ENCODE results near the gene IPMK.
A peak's percentile ranks its signal among the peaks of the same experiment; 100 is the strongest.
"Not testable (repeated sequence)": the region's sequence is repeated elsewhere in the genome, so short reads cannot be mapped to it uniquely, and the experiment has no call there.

The IPMK gene

DNA sequence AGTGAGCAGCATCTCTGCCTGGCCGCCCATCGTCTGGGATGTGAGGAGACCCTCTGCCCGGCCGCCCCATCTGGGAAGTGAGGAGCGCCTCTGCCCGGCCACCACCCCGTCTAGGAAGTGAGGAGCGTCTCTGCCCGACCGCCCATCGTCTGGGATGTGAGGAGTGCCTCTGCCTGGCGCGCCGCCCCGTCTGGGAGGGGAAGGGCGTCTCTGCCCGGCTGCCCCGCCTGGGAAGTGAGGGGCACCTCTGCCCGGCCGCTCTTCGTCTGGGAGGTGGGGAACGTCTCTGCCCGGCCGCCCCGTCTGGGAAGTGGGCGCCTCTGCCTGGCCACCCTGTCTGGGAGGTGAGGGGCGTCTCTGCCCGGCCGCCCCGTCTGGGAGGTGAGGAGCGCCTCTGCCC lies 23.9 kb downstream of the IPMK start:
- not testable (repeated sequence) for H3K9me3 ChIP-seq; H3K27ac ChIP-seq; H3K4me1 ChIP-seq (ENCODE audit: control insufficient read depth in 1 of 2, insufficient read depth in 1 of 2, low read depth in 1 of 2, low read length in 1 of 2); H3K4me3 ChIP-seq (ENCODE audit: low read depth in 1 of 2, low read length in 1 of 2); H3K36me3 ChIP-seq; H3K27me3 ChIP-seq

DNA sequence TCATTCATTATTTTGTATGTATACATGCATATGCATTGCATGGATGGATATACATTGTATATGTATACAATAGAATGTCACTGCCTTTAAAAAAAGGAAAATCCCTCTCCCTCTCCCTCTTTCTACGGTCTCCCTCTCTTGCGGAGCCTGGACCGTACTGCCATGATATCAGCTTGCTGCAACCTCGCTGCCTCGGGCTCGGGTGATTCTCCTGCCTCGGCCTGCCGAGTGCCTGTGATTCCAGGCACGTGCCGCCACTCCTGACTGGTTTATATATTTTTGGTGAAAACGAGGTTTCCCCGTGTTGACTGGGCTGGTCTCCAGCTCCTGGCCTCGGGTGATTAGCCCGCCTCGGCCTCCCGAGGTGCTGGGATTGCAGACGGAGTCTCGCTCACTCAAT lies 24.4 kb downstream of the IPMK start:
- TF ChIP-seq, protein P1, sequence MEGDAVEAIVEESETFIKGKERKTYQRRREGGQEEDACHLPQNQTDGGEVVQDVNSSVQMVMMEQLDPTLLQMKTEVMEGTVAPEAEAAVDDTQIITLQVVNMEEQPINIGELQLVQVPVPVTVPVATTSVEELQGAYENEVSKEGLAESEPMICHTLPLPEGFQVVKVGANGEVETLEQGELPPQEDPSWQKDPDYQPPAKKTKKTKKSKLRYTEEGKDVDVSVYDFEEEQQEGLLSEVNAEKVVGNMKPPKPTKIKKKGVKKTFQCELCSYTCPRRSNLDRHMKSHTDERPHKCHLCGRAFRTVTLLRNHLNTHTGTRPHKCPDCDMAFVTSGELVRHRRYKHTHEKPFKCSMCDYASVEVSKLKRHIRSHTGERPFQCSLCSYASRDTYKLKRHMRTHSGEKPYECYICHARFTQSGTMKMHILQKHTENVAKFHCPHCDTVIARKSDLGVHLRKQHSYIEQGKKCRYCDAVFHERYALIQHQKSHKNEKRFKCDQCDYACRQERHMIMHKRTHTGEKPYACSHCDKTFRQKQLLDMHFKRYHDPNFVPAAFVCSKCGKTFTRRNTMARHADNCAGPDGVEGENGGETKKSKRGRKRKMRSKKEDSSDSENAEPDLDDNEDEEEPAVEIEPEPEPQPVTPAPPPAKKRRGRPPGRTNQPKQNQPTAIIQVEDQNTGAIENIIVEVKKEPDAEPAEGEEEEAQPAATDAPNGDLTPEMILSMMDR (IDR thresholded peaks at IDR 0.05), result no peak
- no peaks in the 10 kb centered on the region for H3K4me1 ChIP-seq (ENCODE audit: control insufficient read depth in 1 of 2, insufficient read depth in 1 of 2, low read depth in 1 of 2, low read length in 1 of 2)
- H3K27me3 ChIP-seq, result no peaks in the 10 kb centered on the region
- no peak overlapping the region for H3K4me3 ChIP-seq (ENCODE audit: low read depth in 1 of 2, low read length in 1 of 2)
- no peaks in the 10 kb centered on the region for H3K9me3 ChIP-seq
- no peak overlapping the region for H3K27ac ChIP-seq
- peaks cover 7% of the 10 kb centered on the region for H3K36me3 ChIP-seq

DNA sequence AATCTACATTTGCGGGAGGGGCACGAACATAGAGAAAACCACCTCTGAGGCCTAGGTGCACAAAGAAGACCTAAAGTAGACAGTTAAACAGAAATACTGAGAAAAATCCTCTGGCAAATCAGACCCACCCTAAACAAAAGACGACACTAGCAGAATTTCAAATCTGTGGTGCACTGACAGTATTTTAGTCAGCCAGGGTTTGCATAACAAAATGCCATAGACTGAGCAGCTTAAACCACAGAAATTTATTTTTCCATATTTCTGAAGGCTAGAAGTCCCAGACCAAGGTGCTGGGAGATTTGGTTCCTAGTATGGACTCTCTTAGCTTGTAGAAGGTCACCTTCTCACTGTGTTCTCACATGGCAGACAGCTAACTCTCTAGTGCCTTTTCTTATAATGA lies 26.3 kb downstream of the IPMK start:
- no peak overlapping the region for H3K4me3 ChIP-seq (ENCODE audit: low read depth in 1 of 2, low read length in 1 of 2)
- peak overlapping the region; percentile 10 for H3K27ac ChIP-seq
- peaks cover 21% of the 10 kb centered on the region for H3K36me3 ChIP-seq
- H3K27me3 ChIP-seq, result no peaks in the 10 kb centered on the region
- TF ChIP-seq, protein P1 (IDR thresholded peaks at IDR 0.05), result no peak
- no peaks in the 10 kb centered on the region for H3K9me3 ChIP-seq
- H3K4me1 ChIP-seq (ENCODE audit: control insufficient read depth in 1 of 2, insufficient read depth in 1 of 2, low read depth in 1 of 2, low read length in 1 of 2), result no peaks in the 10 kb centered on the region

DNA sequence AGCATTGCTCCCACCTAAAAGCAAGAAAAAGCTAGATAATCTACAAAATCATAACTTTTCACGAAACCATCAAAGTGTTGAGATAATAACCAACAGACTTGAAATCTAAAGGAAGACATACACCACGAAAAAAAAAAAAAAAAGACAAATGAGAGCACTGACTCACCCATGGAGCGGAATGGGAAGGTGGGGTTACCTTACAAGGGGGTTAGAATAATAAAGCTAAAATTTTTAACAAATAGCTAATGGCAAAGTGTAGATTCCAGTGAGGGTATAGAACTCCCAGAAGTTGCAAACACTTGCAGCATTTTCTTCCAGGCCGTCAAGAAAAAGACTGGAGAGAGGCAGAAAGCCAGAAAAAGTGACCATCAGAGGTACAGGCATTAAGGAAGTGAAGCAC lies 27.2 kb downstream of the IPMK start:
- Histone ChIP-seq H3K36me3 (peaks cover 29% of the 10 kb centered on the region), H3K9me3 (no peaks in the 10 kb centered on the region), H3K27me3 (no peaks in the 10 kb centered on the region), H3K4me3 (ENCODE audit: low read depth in 1 of 2, low read length in 1 of 2) (no peak overlapping the region), H3K4me1 (ENCODE audit: control insufficient read depth in 1 of 2, insufficient read depth in 1 of 2, low read depth in 1 of 2, low read length in 1 of 2) (no peaks in the 10 kb centered on the region), H3K27ac (no peak overlapping the region)
- TF ChIP-seq, protein P1 (IDR thresholded peaks at IDR 0.05), result no peak

DNA sequence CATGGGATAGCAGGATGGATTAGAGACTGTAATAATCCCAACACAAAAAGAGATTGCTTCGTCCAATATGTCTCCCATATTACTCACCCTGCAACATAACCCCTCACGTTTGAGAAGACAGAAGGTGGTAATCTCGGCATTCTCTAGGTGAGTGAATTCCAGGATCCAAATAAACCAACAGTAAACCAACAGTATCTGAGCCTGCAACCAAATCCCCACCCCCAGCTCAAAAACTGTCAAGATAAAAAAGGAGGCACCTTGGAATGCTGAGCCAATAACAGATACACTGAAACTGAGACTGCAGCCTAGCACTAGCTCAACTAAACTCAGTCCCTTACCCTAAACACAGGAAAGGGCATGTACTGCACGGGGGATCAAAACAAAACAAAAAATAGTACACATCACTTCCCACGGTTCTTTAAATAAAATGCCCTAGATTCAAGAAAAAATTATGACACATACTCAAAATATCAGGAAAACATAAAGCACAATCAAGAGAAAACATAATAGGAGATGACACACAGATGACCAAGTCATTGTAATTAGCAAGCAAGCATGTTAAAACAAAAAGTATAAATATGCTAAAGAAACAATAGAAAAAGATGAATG lies 28.0 kb downstream of the IPMK start:
- H3K4me1 ChIP-seq (ENCODE audit: control insufficient read depth in 1 of 2, insufficient read depth in 1 of 2, low read depth in 1 of 2, low read length in 1 of 2), result no peaks in the 10 kb centered on the region
- H3K4me3 ChIP-seq (ENCODE audit: low read depth in 1 of 2, low read length in 1 of 2), result no peak overlapping the region
- TF ChIP-seq, protein P1 (IDR thresholded peaks at IDR 0.05), result no peak
- no peak overlapping the region for H3K27ac ChIP-seq
- no peaks in the 10 kb centered on the region for H3K9me3 ChIP-seq
- peaks cover 34% of the 10 kb centered on the region for H3K36me3 ChIP-seq
- H3K27me3 ChIP-seq, result no peaks in the 10 kb centered on the region

DNA sequence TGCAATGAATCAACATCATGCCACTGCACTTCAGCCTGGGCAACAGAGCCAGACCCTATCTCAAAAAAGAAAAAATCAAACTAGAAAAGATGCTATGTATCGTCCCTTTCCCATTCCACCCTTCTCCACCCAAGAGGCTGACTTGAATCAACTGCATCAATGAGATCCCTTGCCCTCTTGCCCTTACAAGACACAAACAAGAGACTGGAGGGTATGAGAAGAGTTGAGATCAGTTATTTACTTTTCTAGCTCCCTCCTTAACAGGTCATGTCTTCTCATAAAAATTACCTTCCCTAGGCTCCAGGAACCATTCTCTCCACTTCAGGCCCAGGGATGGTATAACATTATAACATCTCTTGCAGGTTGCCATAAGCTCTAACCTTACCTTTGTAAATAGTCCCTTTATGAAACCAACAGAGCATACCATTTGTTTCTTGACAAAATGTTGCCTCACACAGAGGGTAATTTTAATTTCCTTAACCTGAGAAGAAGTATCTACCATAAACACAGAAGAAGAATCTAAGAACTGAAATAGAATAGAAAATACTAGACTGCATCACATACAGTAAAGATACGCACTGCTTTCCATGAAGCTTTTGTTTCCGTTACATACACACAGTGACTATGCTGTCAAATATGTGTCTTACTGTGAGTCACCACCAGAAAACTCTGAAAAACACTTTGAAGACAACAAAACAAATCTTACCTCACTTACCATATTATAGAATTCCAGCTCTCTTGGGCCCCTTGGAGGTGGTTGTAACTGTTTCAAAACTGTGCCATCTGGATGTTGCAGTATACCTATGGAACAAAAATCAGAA lies 30.5 kb downstream of the IPMK start:
- no peaks in the 10 kb centered on the region for H3K27me3 ChIP-seq

DNA sequence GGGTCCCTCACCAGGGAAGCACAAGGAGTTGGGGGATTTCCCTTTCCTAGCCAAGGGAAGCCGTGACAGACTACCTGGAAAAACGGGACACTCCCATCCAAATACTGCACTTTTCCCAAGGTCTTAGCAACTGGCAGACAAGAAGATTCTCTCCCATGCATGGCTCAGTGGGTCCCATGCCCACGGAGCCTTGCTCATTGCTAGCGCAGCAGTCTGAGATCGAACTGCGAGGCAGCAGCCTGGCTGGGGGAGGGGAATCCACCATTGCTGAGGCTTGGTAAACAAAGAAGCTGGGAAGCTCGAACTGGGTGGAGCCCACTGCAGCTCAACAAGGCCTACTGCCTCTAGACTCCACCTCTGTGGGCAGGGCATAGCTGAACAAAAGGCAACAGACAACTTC lies 37.8 kb downstream of the IPMK start:
- not testable (repeated sequence) for H3K27me3 ChIP-seq; H3K4me1 ChIP-seq (ENCODE audit: control insufficient read depth in 1 of 2, insufficient read depth in 1 of 2, low read depth in 1 of 2, low read length in 1 of 2); H3K4me3 ChIP-seq (ENCODE audit: low read depth in 1 of 2, low read length in 1 of 2); H3K27ac ChIP-seq; H3K9me3 ChIP-seq
- H3K36me3 ChIP-seq, result peaks cover 50% of the 10 kb centered on the region

More for the DNA sequence above, 30.5 kb downstream of the IPMK start:
- Histone ChIP-seq H3K4me1 (ENCODE audit: control insufficient read depth in 1 of 2, insufficient read depth in 1 of 2, low read depth in 1 of 2, low read length in 1 of 2) (no peaks in the 10 kb centered on the region), H3K27ac (no peak overlapping the region), H3K9me3 (no peaks in the 10 kb centered on the region), H3K36me3 (peaks cover 27% of the 10 kb centered on the region), H3K4me3 (ENCODE audit: low read depth in 1 of 2, low read length in 1 of 2) (no peak overlapping the region)
- TF ChIP-seq, protein P1 (IDR thresholded peaks at IDR 0.05), result no peak

All from neutrophil (primary cell).